Measurements from ENCODE around the gene STN1. TPM values are rescaled to one million over a fixed set of nuclear protein-coding genes. Genes with fewer than 3 reads are reported as not detected.

STN1 gene
- total and polyA plus RNA-seq, 9 of the 15 experiments (the other 6 are each of a cell fraction or from before 2014, with no cell fraction given), result 9.1 to 19.6 (median 13.8) TPM

DNA sequence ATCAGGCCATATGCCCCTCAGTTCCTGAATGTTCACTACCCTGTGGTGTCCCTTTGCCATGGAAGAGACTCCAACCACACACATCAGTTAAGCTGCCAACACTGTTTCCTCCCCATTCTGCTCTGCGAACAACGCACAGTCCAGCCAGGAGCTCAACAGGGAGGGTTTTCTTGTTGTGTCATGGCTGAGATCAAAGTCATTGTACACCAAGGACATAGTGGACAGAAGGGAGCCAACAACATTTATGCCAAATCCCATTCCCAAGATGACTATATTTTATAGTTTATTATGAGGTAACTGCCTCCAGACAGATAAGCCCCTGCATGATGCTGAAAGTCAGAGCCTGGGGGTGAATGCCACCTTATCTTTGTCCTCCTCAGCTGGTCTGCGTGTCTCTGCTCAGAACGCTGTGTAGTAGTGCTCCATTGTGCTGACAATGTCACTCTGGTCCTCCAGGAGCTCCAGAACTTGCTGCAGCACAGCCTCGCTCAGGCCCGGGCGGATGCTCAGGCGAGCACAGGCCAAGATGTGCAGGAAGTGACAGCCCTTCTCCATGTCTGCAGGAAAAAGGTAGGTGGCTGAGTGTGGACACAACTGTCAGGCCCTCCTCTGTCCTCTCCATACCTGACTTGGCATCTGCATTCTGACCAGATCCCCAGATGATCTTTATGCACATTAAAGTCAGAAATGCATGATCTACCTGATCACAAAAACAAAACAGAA is 35.5 kb downstream of the STN1 start:
- no peaks in the 10 kb centered on the region for H3K9me1 ChIP-seq (ENCODE audit: control insufficient read depth, insufficient read depth, low read length)
- intact Hi-C loops (cut with micrococcal nuclease) (loop anchor here (10.0 kb wide), 1 partner anchor 162 kb away; no protein-coding TSS in a partner anchor), in situ Hi-C loops (cut with MboI) (loop anchor here (10.0 kb wide), 1 partner anchor 168 kb away; no protein-coding TSS in a partner anchor)
- WGBS (ENCODE audit: insufficient coverage, low coverage, missing lambda C conversion rate), result 83% methylated on average over 2 of the region's 8 CpGs
- no peak for ATAC-seq
- H2AFZ ChIP-seq (ENCODE audit: low read depth, low read length), result no peak overlapping the region
- no peak for DNase-seq (ENCODE audit: extremely low read depth in 1 of 4, low spot score in 3 of 4)
- H3K4me2 ChIP-seq (ENCODE audit: insufficient read depth, low read length), result no peak overlapping the region
- H4K20me1 ChIP-seq (replicated peaks; ENCODE audit: control insufficient read depth, insufficient read depth, low read length), result no peaks in the 10 kb centered on the region
- H3K36me3 ChIP-seq (ENCODE audit: control insufficient read depth, insufficient read depth, low read length), result 0 out of 3 replicates have a peak, but pooled peaks cover 2% of the 10 kb centered on the region
- CTCF ChIA-PET (ENCODE audit: low intra/inter-chr PET ratio), result no interaction called here
- no peak overlapping the region for H3K9ac ChIP-seq (ENCODE audit: insufficient read depth in 1 of 2, low read depth in 2 of 2, low read length in 2 of 2)
- no peaks in the 10 kb centered on the region for H3K4me1 ChIP-seq (replicated peaks in 1 of 2; ENCODE audit: control insufficient read depth in 2 of 2, insufficient read depth in 2 of 2, low read length in 2 of 2)
- H3K79me2 ChIP-seq (ENCODE audit: control insufficient read depth, insufficient read depth, low read length), result no peaks in the 10 kb centered on the region
- no peak for FAIRE-seq
- BruUV-seq (replicated peaks), result no TSS peak
- no peak overlapping the region for H3K27ac ChIP-seq (ENCODE audit: extremely low read depth, low read depth, low read length)
- no peaks in the 10 kb centered on the region for H3K9me3 ChIP-seq (replicated peaks; ENCODE audit: control insufficient read depth, insufficient read depth, low read depth, low read length)
- no peaks in the 10 kb centered on the region for H3K27me3 ChIP-seq (ENCODE audit: control insufficient read depth in 2 of 2, insufficient read depth in 2 of 2, low read length in 2 of 2)
- no peak overlapping the region for H3K4me3 ChIP-seq
- POLR2A ChIA-PET, result no interaction called here
- TF ChIP-seq ETV5 (CRISPR knock-in tag; IDR thresholded peaks at IDR 0.05; ENCODE audit: low read depth) (no peak), FOXA3 (CRISPR knock-in tag; conservative IDR thresholded peaks at IDR 0.05 in 1 of 2, IDR thresholded peaks at IDR 0.05 in 1 of 2) (no peak), KDM4B (IDR thresholded peaks at IDR 0.05; ENCODE audit: borderline replicate concordance in 2 of 2, low read depth in 1 of 2) (no peak), L3MBTL2 (IDR thresholded peaks at IDR 0.05) (no peak), BRD4 (IDR thresholded peaks at IDR 0.05) (no peak)
- TF ChIP-seq, protein P1, sequence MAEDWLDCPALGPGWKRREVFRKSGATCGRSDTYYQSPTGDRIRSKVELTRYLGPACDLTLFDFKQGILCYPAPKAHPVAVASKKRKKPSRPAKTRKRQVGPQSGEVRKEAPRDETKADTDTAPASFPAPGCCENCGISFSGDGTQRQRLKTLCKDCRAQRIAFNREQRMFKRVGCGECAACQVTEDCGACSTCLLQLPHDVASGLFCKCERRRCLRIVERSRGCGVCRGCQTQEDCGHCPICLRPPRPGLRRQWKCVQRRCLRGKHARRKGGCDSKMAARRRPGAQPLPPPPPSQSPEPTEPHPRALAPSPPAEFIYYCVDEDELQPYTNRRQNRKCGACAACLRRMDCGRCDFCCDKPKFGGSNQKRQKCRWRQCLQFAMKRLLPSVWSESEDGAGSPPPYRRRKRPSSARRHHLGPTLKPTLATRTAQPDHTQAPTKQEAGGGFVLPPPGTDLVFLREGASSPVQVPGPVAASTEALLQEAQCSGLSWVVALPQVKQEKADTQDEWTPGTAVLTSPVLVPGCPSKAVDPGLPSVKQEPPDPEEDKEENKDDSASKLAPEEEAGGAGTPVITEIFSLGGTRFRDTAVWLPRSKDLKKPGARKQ (CRISPR knock-in tag; IDR thresholded peaks at IDR 0.05), result no peak
- TF ChIP-seq, protein P2, sequence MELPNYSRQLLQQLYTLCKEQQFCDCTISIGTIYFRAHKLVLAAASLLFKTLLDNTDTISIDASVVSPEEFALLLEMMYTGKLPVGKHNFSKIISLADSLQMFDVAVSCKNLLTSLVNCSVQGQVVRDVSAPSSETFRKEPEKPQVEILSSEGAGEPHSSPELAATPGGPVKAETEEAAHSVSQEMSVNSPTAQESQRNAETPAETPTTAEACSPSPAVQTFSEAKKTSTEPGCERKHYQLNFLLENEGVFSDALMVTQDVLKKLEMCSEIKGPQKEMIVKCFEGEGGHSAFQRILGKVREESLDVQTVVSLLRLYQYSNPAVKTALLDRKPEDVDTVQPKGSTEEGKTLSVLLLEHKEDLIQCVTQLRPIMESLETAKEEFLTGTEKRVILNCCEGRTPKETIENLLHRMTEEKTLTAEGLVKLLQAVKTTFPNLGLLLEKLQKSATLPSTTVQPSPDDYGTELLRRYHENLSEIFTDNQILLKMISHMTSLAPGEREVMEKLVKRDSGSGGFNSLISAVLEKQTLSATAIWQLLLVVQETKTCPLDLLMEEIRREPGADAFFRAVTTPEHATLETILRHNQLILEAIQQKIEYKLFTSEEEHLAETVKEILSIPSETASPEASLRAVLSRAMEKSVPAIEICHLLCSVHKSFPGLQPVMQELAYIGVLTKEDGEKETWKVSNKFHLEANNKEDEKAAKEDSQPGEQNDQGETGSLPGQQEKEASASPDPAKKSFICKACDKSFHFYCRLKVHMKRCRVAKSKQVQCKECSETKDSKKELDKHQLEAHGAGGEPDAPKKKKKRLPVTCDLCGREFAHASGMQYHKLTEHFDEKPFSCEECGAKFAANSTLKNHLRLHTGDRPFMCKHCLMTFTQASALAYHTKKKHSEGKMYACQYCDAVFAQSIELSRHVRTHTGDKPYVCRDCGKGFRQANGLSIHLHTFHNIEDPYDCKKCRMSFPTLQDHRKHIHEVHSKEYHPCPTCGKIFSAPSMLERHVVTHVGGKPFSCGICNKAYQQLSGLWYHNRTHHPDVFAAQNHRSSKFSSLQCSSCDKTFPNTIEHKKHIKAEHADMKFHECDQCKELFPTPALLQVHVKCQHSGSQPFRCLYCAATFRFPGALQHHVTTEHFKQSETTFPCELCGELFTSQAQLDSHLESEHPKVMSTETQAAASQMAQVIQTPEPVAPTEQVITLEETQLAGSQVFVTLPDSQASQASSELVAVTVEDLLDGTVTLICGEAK (IDR thresholded peaks at IDR 0.05), result no peak
- TF ChIP-seq, protein P2 (CRISPR knock-in tag; IDR thresholded peaks at IDR 0.05), result no peak
- TF ChIP-seq, protein P3, sequence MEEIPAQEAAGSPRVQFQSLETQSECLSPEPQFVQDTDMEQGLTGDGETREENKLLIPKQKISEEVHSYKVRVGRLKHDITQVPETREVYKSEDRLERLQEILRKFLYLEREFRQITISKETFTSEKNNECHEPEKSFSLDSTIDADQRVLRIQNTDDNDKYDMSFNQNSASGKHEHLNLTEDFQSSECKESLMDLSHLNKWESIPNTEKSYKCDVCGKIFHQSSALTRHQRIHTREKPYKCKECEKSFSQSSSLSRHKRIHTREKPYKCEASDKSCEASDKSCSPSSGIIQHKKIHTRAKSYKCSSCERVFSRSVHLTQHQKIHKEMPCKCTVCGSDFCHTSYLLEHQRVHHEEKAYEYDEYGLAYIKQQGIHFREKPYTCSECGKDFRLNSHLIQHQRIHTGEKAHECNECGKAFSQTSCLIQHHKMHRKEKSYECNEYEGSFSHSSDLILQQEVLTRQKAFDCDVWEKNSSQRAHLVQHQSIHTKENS (CRISPR knock-in tag; IDR thresholded peaks at IDR 0.05), result no peak

Data from K562 (cell line).